WTC11 (cell line): ENCODE measurements around the gene CRTC2. TPM values are rescaled to one million over a fixed set of nuclear protein-coding genes. Genes with fewer than 3 reads are reported as not detected.

Source experiments
- ATAC-seq: fragments of 200-7000 bp; cut with Tn5 transposase; 2 replicates; pipeline ENCODE4 v1.10.0; 2021; ENCODE audit warnings: mild to moderate bottlenecking, moderate library complexity
- CTCF ChIA-PET: fragments of 300-600 bp; sonication (Branson Sonifier 250); formaldehyde crosslinking; loops from one replicate; lab custom pipeline; 2021; ENCODE audit warnings: antibody characterized with exemption; lab: Charles Lee
- POLR2A ChIA-PET: fragments of 350-600 bp; sonication (Branson Sonifier 250); formaldehyde crosslinking; loops from one replicate; lab custom pipeline; 2021; ENCODE audit warnings: antibody characterized with exemption; lab: Charles Lee
- DNase-seq: peaks from one replicate; pipeline ENCODE4 v3.0.0; 2021; ENCODE audit warnings: low spot score
- H3K27ac Mint-ChIP-seq: 2 replicates; pipeline ENCODE4 v1.8.0; 2021; ENCODE audit warnings: mixed read lengths
- H3K27me3 Mint-ChIP-seq: 2 replicates; pipeline ENCODE4 v1.8.0; 2021; ENCODE audit warnings: low read depth, mild to moderate bottlenecking, moderate library complexity, mixed read lengths
- H3K36me3 Mint-ChIP-seq: 2 replicates; pipeline ENCODE4 v1.8.0; 2021; ENCODE audit warnings: mixed read lengths
- H3K4me1 Mint-ChIP-seq: 2 replicates; pipeline ENCODE4 v1.8.0; 2022; ENCODE audit warnings: mixed read lengths
- H3K4me3 Mint-ChIP-seq: 2 replicates; pipeline ENCODE4 v1.8.0; 2021; ENCODE audit warnings: mild to moderate bottlenecking, moderate library complexity, mixed read lengths
- H3K9me3 Mint-ChIP-seq: 2 replicates; pipeline ENCODE4 v1.8.0; 2021; ENCODE audit warnings: mixed read lengths
- EMX1 ChIP-seq: fragments of 250-450 bp; sonication (Bioruptor Pico); IDR thresholded peaks from 2 replicates; pipeline ENCODE4 v1.8.0; 2021; ENCODE audit warnings: mild to moderate bottlenecking
- ETV6 ChIP-seq: sonication (generic); formaldehyde crosslinking; IDR thresholded peaks from 2 replicates; pipeline ENCODE4 v1.8.1; 2022; ENCODE audit warnings: mild to moderate bottlenecking, missing genetic modification reagents
- IRF2 ChIP-seq: sonication (generic); formaldehyde crosslinking; IDR thresholded peaks from 2 replicates; pipeline ENCODE4 v1.8.0; 2022; ENCODE audit warnings: low read depth, missing genetic modification reagents, borderline replicate concordance
- NR1H2 ChIP-seq: sonication (generic); formaldehyde crosslinking; IDR thresholded peaks from 2 replicates; pipeline ENCODE4 v1.9.0; 2021; ENCODE audit warnings: mild to moderate bottlenecking, moderate library complexity, missing genetic modification reagents
- NR2C2 ChIP-seq: sonication (generic); formaldehyde crosslinking; IDR thresholded peaks from 2 replicates; pipeline ENCODE4 v1.8.0; 2022; ENCODE audit warnings: mild to moderate bottlenecking, missing genetic modification reagents
- PRRX2 ChIP-seq: fragments of 250-450 bp; sonication (Bioruptor Pico); IDR thresholded peaks from 2 replicates; pipeline ENCODE4 v1.8.0; 2021; ENCODE audit warnings: mild to moderate bottlenecking
- RELA ChIP-seq: sonication (generic); formaldehyde crosslinking; IDR thresholded peaks from 2 replicates; pipeline ENCODE4 v1.8.1; 2022; ENCODE audit warnings: missing genetic modification reagents, mild to moderate bottlenecking, borderline replicate concordance
- RORB ChIP-seq: fragments of 250-450 bp; sonication (Bioruptor Pico); IDR thresholded peaks from 2 replicates; pipeline ENCODE4 v1.9.0; 2021; ENCODE audit warnings: mild to moderate bottlenecking
- SMAD3 ChIP-seq: sonication (generic); formaldehyde crosslinking; IDR thresholded peaks from 2 replicates; pipeline ENCODE4 v1.8.0; 2022; ENCODE audit warnings: missing genetic modification reagents, mild to moderate bottlenecking, borderline replicate concordance
- SMAD4 ChIP-seq: sonication (generic); formaldehyde crosslinking; IDR thresholded peaks from 2 replicates; pipeline ENCODE4 v1.8.0; 2022; ENCODE audit warnings: mild to moderate bottlenecking, missing genetic modification reagents
- ZBTB21 ChIP-seq: sonication (generic); formaldehyde crosslinking; IDR thresholded peaks from 2 replicates; pipeline ENCODE4 v1.8.1; 2023; ENCODE audit warnings: mild to moderate bottlenecking, missing genetic modification reagents, borderline replicate concordance
- ZNF138 ChIP-seq: sonication (generic); formaldehyde crosslinking; conservative IDR thresholded peaks from 2 replicates; pipeline ENCODE4 v1.8.1; 2022; ENCODE audit warnings: mild to moderate bottlenecking, moderate library complexity, missing genetic modification reagents
- total RNA-seq: library from RNA; stranded (reverse); gene quantifications from 3 replicates; pipeline ENCODE4 v1.2.3, GENCODE V29; 2021
- TF ChIP-seq, protein P1 (sequence below): sonication (generic); formaldehyde crosslinking; IDR thresholded peaks from 2 replicates; pipeline ENCODE4 v1.8.0; 2023; ENCODE audit warnings: missing genetic modification reagents, mild to moderate bottlenecking, borderline replicate concordance
- TF ChIP-seq, protein P2 (sequence below): sonication (generic); formaldehyde crosslinking; IDR thresholded peaks from 2 replicates; pipeline ENCODE4 v1.8.0; 2022; ENCODE audit warnings: mild to moderate bottlenecking, missing genetic modification reagents
- TF ChIP-seq, protein P3 (sequence below): sonication (generic); formaldehyde crosslinking; IDR thresholded peaks from 2 replicates; pipeline ENCODE4 v1.8.1; 2023; ENCODE audit warnings: mild to moderate bottlenecking, missing genetic modification reagents, borderline replicate concordance
- TF ChIP-seq, protein P4 (sequence below): sonication (generic); formaldehyde crosslinking; IDR thresholded peaks from 2 replicates; pipeline ENCODE4 v1.8.0; 2022; ENCODE audit warnings: mild to moderate bottlenecking, missing genetic modification reagents
- TF ChIP-seq, protein P5 (sequence below): sonication (generic); formaldehyde crosslinking; IDR thresholded peaks from 2 replicates; pipeline ENCODE4 v1.8.1; 2022; ENCODE audit warnings: low read depth, missing genetic modification reagents, borderline replicate concordance

CRTC2 gene
- total RNA-seq, 1 experiment from 2014 or later = 43.7 TPM

DNA sequence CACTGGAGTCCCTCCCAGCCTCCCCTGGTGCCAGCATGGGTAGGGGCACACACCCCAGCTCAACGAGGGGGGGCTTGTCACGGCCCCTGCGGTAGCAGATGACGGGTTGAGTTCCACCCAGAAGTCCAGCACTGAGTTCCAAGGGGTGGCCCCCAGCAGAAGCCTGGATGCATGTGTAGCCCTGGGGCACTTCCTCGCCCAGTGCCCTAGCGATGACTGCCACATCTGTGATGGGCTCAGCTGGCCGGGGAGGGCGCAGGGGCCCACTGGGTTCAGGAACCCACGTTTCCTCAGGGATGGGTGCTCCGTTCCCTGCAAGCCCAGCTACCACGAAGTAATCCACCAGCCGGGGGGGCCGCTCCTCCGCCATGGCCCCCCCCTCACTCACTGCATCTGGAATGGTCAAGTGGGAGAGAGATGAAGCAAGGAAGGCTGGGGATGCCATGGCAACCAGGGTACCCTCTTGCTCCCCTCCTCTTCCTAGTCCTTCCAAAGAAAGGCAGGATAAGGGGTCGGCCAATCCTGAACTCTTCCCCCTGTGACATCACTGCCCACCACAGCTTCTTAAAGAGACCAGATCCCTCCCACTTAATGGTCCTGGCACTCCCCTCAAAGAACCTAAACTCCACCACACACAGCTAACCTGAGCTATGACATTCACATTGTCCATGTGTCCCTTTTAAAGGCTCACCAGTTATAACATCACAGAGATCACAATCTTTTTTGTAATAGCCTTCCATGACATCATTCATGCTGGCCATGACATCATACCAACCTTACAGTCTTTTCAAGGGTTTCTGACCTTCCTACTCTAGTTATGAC lies 14.2 kb downstream of the CRTC2 start (continued):
- TF ChIP-seq, protein P1, sequence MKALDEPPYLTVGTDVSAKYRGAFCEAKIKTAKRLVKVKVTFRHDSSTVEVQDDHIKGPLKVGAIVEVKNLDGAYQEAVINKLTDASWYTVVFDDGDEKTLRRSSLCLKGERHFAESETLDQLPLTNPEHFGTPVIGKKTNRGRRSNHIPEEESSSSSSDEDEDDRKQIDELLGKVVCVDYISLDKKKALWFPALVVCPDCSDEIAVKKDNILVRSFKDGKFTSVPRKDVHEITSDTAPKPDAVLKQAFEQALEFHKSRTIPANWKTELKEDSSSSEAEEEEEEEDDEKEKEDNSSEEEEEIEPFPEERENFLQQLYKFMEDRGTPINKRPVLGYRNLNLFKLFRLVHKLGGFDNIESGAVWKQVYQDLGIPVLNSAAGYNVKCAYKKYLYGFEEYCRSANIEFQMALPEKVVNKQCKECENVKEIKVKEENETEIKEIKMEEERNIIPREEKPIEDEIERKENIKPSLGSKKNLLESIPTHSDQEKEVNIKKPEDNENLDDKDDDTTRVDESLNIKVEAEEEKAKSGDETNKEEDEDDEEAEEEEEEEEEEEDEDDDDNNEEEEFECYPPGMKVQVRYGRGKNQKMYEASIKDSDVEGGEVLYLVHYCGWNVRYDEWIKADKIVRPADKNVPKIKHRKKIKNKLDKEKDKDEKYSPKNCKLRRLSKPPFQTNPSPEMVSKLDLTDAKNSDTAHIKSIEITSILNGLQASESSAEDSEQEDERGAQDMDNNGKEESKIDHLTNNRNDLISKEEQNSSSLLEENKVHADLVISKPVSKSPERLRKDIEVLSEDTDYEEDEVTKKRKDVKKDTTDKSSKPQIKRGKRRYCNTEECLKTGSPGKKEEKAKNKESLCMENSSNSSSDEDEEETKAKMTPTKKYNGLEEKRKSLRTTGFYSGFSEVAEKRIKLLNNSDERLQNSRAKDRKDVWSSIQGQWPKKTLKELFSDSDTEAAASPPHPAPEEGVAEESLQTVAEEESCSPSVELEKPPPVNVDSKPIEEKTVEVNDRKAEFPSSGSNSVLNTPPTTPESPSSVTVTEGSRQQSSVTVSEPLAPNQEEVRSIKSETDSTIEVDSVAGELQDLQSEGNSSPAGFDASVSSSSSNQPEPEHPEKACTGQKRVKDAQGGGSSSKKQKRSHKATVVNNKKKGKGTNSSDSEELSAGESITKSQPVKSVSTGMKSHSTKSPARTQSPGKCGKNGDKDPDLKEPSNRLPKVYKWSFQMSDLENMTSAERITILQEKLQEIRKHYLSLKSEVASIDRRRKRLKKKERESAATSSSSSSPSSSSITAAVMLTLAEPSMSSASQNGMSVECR = no peak

DNA sequence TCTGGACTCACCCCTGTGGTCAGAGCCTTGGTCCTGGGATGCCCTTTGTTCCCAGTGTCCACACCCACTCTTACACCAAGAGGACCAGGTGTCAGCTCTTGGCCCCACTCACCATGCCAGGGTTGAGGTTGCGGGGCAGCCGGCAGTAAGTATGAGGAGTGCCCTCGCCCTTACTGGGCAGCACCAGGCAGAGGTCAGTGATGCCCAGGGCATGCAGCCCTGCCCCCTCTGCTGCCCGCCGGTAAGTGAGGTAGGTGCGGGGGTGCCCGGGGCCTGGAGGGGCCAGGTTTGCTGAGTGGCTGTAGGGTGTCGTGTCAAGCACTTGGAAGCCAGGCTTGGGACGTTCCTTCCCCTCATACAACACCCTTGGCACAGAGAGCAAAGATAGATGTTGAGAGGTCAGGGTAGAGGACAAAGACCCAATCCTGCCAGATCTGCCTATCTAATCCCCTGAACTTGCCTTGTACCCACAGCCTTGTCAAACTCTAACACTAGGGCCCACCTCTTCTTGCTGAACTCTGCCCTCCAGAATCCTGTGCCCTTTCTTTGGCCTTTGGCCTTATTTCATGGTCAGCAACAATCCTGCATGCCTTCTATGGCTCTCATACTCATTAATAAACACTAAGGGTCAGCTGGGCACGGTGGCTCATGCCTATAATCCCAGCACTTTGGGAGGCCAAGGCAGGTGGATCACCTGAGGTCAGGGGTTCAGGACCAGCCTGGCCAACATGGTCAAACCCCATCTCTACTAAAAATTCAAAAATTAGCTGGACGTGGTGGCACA lies 15.5 kb downstream of the CRTC2 start:
- ATAC-seq = no peak
- no peaks in the 10 kb centered on the region for H3K27me3 Mint-ChIP-seq
- CTCF ChIA-PET = interaction anchor here (0.7 to 1.3 kb wide), 2 partner anchors 13 to 145 kb away, joined by 3 to 4 read pairs; no protein-coding TSS in a partner anchor
- H3K9me3 Mint-ChIP-seq = no peaks in the 10 kb centered on the region
- H3K27ac Mint-ChIP-seq = peak overlapping the region; percentile 21; the same call in 1 of the 2 replicates
- TF ChIP-seq ZNF138 (no peak), SMAD4 (CRISPR knock-in tag) (no peak), RELA (CRISPR knock-in tag) (no peak), ZBTB21 (no peak), ETV6 (CRISPR knock-in tag) (no peak), SMAD3 (CRISPR knock-in tag) (no peak), IRF2 (CRISPR knock-in tag) (no peak), NR1H2 (CRISPR knock-in tag) (no peak), PRRX2 (CRISPR knock-in tag) (no peak), EMX1 (CRISPR knock-in tag) (no peak), NR2C2 (no peak), RORB (no peak)
- TF ChIP-seq, protein P2, sequence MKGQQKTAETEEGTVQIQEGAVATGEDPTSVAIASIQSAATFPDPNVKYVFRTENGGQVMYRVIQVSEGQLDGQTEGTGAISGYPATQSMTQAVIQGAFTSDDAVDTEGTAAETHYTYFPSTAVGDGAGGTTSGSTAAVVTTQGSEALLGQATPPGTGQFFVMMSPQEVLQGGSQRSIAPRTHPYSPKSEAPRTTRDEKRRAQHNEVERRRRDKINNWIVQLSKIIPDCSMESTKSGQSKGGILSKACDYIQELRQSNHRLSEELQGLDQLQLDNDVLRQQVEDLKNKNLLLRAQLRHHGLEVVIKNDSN (CRISPR knock-in tag) = no peak
- TF ChIP-seq, protein P3, sequence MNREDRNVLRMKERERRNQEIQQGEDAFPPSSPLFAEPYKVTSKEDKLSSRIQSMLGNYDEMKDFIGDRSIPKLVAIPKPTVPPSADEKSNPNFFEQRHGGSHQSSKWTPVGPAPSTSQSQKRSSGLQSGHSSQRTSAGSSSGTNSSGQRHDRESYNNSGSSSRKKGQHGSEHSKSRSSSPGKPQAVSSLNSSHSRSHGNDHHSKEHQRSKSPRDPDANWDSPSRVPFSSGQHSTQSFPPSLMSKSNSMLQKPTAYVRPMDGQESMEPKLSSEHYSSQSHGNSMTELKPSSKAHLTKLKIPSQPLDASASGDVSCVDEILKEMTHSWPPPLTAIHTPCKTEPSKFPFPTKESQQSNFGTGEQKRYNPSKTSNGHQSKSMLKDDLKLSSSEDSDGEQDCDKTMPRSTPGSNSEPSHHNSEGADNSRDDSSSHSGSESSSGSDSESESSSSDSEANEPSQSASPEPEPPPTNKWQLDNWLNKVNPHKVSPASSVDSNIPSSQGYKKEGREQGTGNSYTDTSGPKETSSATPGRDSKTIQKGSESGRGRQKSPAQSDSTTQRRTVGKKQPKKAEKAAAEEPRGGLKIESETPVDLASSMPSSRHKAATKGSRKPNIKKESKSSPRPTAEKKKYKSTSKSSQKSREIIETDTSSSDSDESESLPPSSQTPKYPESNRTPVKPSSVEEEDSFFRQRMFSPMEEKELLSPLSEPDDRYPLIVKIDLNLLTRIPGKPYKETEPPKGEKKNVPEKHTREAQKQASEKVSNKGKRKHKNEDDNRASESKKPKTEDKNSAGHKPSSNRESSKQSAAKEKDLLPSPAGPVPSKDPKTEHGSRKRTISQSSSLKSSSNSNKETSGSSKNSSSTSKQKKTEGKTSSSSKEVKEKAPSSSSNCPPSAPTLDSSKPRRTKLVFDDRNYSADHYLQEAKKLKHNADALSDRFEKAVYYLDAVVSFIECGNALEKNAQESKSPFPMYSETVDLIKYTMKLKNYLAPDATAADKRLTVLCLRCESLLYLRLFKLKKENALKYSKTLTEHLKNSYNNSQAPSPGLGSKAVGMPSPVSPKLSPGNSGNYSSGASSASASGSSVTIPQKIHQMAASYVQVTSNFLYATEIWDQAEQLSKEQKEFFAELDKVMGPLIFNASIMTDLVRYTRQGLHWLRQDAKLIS (CRISPR knock-in tag) = no peak
- TF ChIP-seq, protein P4, sequence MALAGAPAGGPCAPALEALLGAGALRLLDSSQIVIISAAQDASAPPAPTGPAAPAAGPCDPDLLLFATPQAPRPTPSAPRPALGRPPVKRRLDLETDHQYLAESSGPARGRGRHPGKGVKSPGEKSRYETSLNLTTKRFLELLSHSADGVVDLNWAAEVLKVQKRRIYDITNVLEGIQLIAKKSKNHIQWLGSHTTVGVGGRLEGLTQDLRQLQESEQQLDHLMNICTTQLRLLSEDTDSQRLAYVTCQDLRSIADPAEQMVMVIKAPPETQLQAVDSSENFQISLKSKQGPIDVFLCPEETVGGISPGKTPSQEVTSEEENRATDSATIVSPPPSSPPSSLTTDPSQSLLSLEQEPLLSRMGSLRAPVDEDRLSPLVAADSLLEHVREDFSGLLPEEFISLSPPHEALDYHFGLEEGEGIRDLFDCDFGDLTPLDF (CRISPR knock-in tag) = no peak
- TF ChIP-seq, protein P5, sequence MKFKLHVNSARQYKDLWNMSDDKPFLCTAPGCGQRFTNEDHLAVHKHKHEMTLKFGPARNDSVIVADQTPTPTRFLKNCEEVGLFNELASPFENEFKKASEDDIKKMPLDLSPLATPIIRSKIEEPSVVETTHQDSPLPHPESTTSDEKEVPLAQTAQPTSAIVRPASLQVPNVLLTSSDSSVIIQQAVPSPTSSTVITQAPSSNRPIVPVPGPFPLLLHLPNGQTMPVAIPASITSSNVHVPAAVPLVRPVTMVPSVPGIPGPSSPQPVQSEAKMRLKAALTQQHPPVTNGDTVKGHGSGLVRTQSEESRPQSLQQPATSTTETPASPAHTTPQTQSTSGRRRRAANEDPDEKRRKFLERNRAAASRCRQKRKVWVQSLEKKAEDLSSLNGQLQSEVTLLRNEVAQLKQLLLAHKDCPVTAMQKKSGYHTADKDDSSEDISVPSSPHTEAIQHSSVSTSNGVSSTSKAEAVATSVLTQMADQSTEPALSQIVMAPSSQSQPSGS (CRISPR knock-in tag) = no peak
- no peak for DNase-seq
- POLR2A ChIA-PET = no interaction called here
- H3K4me3 Mint-ChIP-seq = no peak overlapping the region
- H3K4me1 Mint-ChIP-seq = peaks cover 13% of the 10 kb centered on the region
- peaks cover 17% of the 10 kb centered on the region; the same call in 1 of the 2 replicates for H3K36me3 Mint-ChIP-seq
